ENCODE data around the gene SND1. TPM values are rescaled to one million over a fixed set of nuclear protein-coding genes. Genes with fewer than 3 reads are reported as not detected.

The SND1 gene
- total RNA-seq, 1 experiment from 2014 or later, result 218 TPM

- no peak overlapping the region for H2BK20ac ChIP-seq (ENCODE audit: low read depth, low read length, poor library complexity, severe bottlenecking)
- TF ChIP-seq CTCF (conservative IDR thresholded peaks at IDR 0.05), result no peak
- no peak overlapping the region for H2BK15ac ChIP-seq (ENCODE audit: low read depth, low read length)
- no peak overlapping the region for H2BK120ac ChIP-seq (ENCODE audit: low read depth, low read length, poor library complexity, severe bottlenecking)
- Mint-ChIP-seq H3K36me3 (ENCODE audit: insufficient read depth in 1 of 3, low read depth in 3 of 3) (peaks cover 2 to 8% (median 7%) of the 10 kb centered on the region in 3 experiments; a peak in 5 of 7 replicates), H3K9me3 (peaks cover 22 to 32% of the 10 kb centered on the region in 2 experiments), H3K27me3 (ENCODE audit: low read depth) (peaks cover 77% of the 10 kb centered on the region), H3K4me1 (peaks cover 6 to 8% of the 10 kb centered on the region in 2 experiments), H3K4me3 (no peak overlapping the region), H3K27ac (no peak overlapping the region)
- peaks cover 11% of the 10 kb centered on the region for H3K23me2 ChIP-seq (ENCODE audit: insufficient read length, low read depth, low read length, poor library complexity, severe bottlenecking)
- no peak overlapping the region for H2AFZ ChIP-seq (ENCODE audit: low read length)
- no peaks in the 10 kb centered on the region for H3K79me1 ChIP-seq (ENCODE audit: insufficient read depth, low read depth, low read length, poor library complexity, severe bottlenecking)
- H3K4me1 ChIP-seq (ENCODE audit: insufficient read depth, low read length), result no peaks in the 10 kb centered on the region
- no peak overlapping the region for H3K18ac ChIP-seq (ENCODE audit: insufficient read length, low read depth, low read length)
- H3K56ac ChIP-seq (ENCODE audit: insufficient read length, low read depth, low read length), result no peak overlapping the region
- H3K9me3 ChIP-seq (ENCODE audit: control insufficient read depth, low read depth, low read length), result peaks cover 6% of the 10 kb centered on the region
- peaks cover 7% of the 10 kb centered on the region; the same call in 1 of the 2 replicates for H3K27me3 ChIP-seq (ENCODE audit: insufficient read depth, low read length)
- H4K91ac ChIP-seq (ENCODE audit: insufficient read length, low read depth, low read length), result no peak overlapping the region
- no peak overlapping the region for H3K23ac ChIP-seq (ENCODE audit: insufficient read length, low read depth, low read length)
- H4K5ac ChIP-seq (ENCODE audit: insufficient read length, low read depth, low read length), result no peak overlapping the region
- no peak overlapping the region for H2BK5ac ChIP-seq (ENCODE audit: insufficient read length, low read length)
- no peak overlapping the region for H3K9ac ChIP-seq (ENCODE audit: extremely low read depth, insufficient read length, low read length)
- no peak for DNase-seq
- H3T11ph ChIP-seq (ENCODE audit: low read length), result no peak overlapping the region
- no peak overlapping the region for H3K4me2 ChIP-seq (ENCODE audit: insufficient read depth, insufficient read length, low read length)
- H3K4ac ChIP-seq (ENCODE audit: low read depth, low read length), result no peak overlapping the region
- no peaks in the 10 kb centered on the region for H4K20me1 ChIP-seq (ENCODE audit: control insufficient read depth, insufficient read depth, insufficient read length)
- no peak overlapping the region for H2BK12ac ChIP-seq (ENCODE audit: insufficient read length, low read depth, low read length)
- H3K79me2 ChIP-seq (ENCODE audit: insufficient read depth, low read length), result no peaks in the 10 kb centered on the region
- no peak overlapping the region for H3K27ac ChIP-seq (ENCODE audit: insufficient read length, low read depth, low read length)
- H3K14ac ChIP-seq (ENCODE audit: insufficient read depth, low read length), result no peak overlapping the region
- no peak overlapping the region for H2AK5ac ChIP-seq (ENCODE audit: insufficient read length, low read length)
- WGBS (ENCODE audit: extremely low coverage, insufficient read length, low lambda C conversion rate), result no CpG with 5 or more reads among the region's 3 CpGs
- H4K8ac ChIP-seq (replicated peaks; ENCODE audit: insufficient read length, low read depth, low read length), result no peak overlapping the region
Measured at GRCh38 chr7:128139406-128139805, 487.4 kb downstream of the SND1 start.

All from H9 (cell line).